Activated CD4-positive, alpha-beta T cell treated with anti-CD3 and anti-CD28 coated beads for 48 hours (primary cell): ENCODE data around the gene EFCAB6.

Source experiments
- DNase-seq: peaks from one replicate; pipeline ENCODE4 v3.0.0-alpha.2; 2020

EFCAB6 gene

GRCh38 chr22:43569111-43569510 is 243.0 kb downstream of the EFCAB6 start:
- no peak for DNase-seq

- DNase-seq = no peak
Measured at GRCh38 chr22:43567691-43568324, 244.3 kb downstream of the EFCAB6 start.

GRCh38 chr22:43566561-43567332 is 245.4 kb downstream of the EFCAB6 start:
- DNase-seq = no peak

- DNase-seq = no peak
Measured at GRCh38 chr22:43566021-43566420, 246.1 kb downstream of the EFCAB6 start.

- DNase-seq = no peak
Measured at GRCh38 chr22:43564859-43565258, 247.2 kb downstream of the EFCAB6 start.

- no peak for DNase-seq
Measured at GRCh38 chr22:43563571-43563970, 248.5 kb downstream of the EFCAB6 start.

- DNase-seq = no peak
Measured at GRCh38 chr22:43562843-43563242, 249.3 kb downstream of the EFCAB6 start.

GRCh38 chr22:43561415-43562178 is 250.5 kb downstream of the EFCAB6 start:
- DNase-seq = no peak

GRCh38 chr22:43560651-43561050 is 251.5 kb downstream of the EFCAB6 start:
- no peak for DNase-seq

- no peak for DNase-seq
Measured at GRCh38 chr22:43555561-43556515, 256.3 kb downstream of the EFCAB6 start.

- DNase-seq = no peak
Measured at GRCh38 chr22:43554694-43555365, 257.3 kb downstream of the EFCAB6 start.

- DNase-seq = no peak
Measured at GRCh38 chr22:43554259-43554636, 257.9 kb downstream of the EFCAB6 start.

GRCh38 chr22:43553451-43554258 is 258.4 kb downstream of the EFCAB6 start:
- DNase-seq = no peak

GRCh38 chr22:43550672-43551071 is 261.4 kb downstream of the EFCAB6 start:
- DNase-seq = no peak

- no peak for DNase-seq
Measured at GRCh38 chr22:43550024-43550620, 262.0 kb downstream of the EFCAB6 start.

GRCh38 chr22:43546186-43546585 is 265.9 kb downstream of the EFCAB6 start:
- DNase-seq = no peak

GRCh38 chr22:43544289-43544673 is 267.8 kb downstream of the EFCAB6 start:
- DNase-seq = no peak

- DNase-seq = no peak
Measured at GRCh38 chr22:43543522-43544288, 268.4 kb downstream of the EFCAB6 start.

GRCh38 chr22:43542681-43543521 is 269.2 kb downstream of the EFCAB6 start:
- DNase-seq = no peak
